Spleen (tissue), 7 donors: ENCODE data around the gene GPR157.

ENCODE experiments used
- CTCF ChIP-seq, 11 experiments: fragments of 200-600 bp in 7 of 11; fragments of 450-650 bp in 4 of 11; sonication (generic) in 4 of 11; IDR thresholded peaks in 8 of 11; conservative IDR thresholded peaks in 3 of 11; 1 replicate in 7 of 11; 2 replicates in 4 of 11; pipeline versions ENCODE4 v1.4.0 to v1.8.0; 2016 to 2021; ENCODE audit warnings: antibody characterized with exemption in 11 of 11, inconsistent platforms in 4 of 11, mild to moderate bottlenecking in 1 of 11
- POLR2A ChIP-seq, 3 donors: fragments of 450-650 bp; IDR thresholded peaks; one replicate each; pipeline ENCODE4 v1.5.1; 2017; ENCODE audit warnings: antibody characterized with exemption in 3 of 3, mild to moderate bottlenecking in 1 of 3
- donor health status: DM: no; HTN: no; CAD: no; lungs with moderate emphysema.
- donor health status: DM: no; HTN: no; CAD: no.
- donor health status: DM: no; HTN: no; CAD: no.

GRCh38 chr1:9079988-9080704 lies 48.8 kb downstream of the GPR157 start:
- TF ChIP-seq CTCF (IDR thresholded peaks at IDR 0.05 in 8 of 11, conservative IDR thresholded peaks at IDR 0.05 in 3 of 11), result no peak
- TF ChIP-seq POLR2A (IDR thresholded peaks at IDR 0.05), result no peak
